ENCODE data around the gene DYNC1H1.

Gene DYNC1H1

DNA sequence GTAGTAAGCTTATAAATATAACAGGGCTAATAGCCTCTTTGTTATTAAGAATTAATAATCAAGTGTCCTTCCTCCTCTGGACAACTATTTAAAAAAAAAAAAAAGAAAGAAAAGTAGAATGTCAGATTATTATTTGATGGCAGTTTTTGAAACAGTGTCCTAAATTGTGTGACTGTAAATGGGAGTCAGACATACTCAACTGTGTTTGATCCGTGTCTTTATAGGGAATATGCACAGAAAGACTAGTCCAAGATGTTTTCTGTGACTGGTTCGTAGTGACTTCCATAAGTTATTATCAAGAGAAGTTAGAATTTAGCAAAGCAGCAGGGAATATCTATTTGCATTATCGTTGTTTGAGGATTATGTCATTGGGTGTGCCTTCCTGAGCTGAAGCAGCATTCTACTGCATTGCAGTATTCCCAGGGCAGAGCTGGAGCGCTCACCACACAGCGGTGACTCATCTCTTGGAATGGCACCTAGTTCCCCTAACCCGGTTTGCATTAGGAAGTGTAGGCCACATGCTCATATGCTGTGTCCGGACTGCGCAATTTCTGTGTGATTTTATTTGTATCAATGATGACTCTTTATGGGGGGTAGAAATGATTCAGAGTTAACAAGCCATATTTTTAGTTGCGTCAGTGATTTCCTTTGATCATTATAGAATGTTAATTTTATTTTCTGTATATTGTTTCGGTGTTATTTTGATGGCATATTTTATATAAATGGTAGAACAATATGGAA is 7.9 kb downstream of the DYNC1H1 start:
- Histone ChIP-seq H3K36me3 (ENCODE audit: control insufficient read depth, insufficient read depth, low read length) (peaks cover 3% of the 10 kb centered on the region), H2BK120ac (ENCODE audit: low read depth, low read length) (no peak overlapping the region), H3K79me1 (ENCODE audit: low read length) (peaks cover 23% of the 10 kb centered on the region), H4K8ac (ENCODE audit: low read depth, low read length) (no peak overlapping the region), H3K4me2 (ENCODE audit: low read length) (no peak overlapping the region), H3K27me3 (ENCODE audit: insufficient read depth, low read length, poor library complexity) (no peaks in the 10 kb centered on the region), H3K4me3 (ENCODE audit: low read length) (no peak overlapping the region), H2BK5ac (ENCODE audit: low read length) (no peak overlapping the region), H3K4me1 (ENCODE audit: control insufficient read depth, low read depth, low read length) (no peaks in the 10 kb centered on the region), H2BK15ac (replicated peaks; ENCODE audit: low read depth) (no peak overlapping the region), H3K9ac (ENCODE audit: low read length) (no peak overlapping the region), H2AK5ac (ENCODE audit: low read length) (no peak overlapping the region), H3K23ac (ENCODE audit: low read length) (no peak overlapping the region), H4K5ac (ENCODE audit: low read length) (no peak overlapping the region), H3K27ac (ENCODE audit: low read depth, low read length) (no peak overlapping the region), H3K56ac (ENCODE audit: low read length) (no peak overlapping the region), H3K79me2 (ENCODE audit: control insufficient read depth, insufficient read depth, low read length) (peaks cover 62% of the 10 kb centered on the region), H3K4ac (ENCODE audit: low read depth, low read length) (no peak overlapping the region), H3K18ac (ENCODE audit: low read length) (no peak overlapping the region)
- WGBS (ENCODE audit: extremely low coverage, insufficient coverage, low lambda C conversion rate) = no CpG with 5 or more reads among the region's 10 CpGs
- peak; percentile 92 for DNase-seq

GRCh38 chr14:101973356-101973755 is 9.0 kb downstream of the DYNC1H1 start:
- no peak overlapping the region for H4K5ac ChIP-seq (ENCODE audit: low read length)
- no peak overlapping the region for H3K56ac ChIP-seq (ENCODE audit: low read length)
- H3K4ac ChIP-seq (ENCODE audit: low read depth, low read length) = no peak overlapping the region
- no peak for DNase-seq
- H3K79me2 ChIP-seq (ENCODE audit: control insufficient read depth, insufficient read depth, low read length) = peaks cover 52% of the 10 kb centered on the region
- H2AK5ac ChIP-seq (ENCODE audit: low read length) = no peak overlapping the region
- no peak overlapping the region for H3K23ac ChIP-seq (ENCODE audit: low read length)
- no peaks in the 10 kb centered on the region for H3K4me1 ChIP-seq (ENCODE audit: control insufficient read depth, low read depth, low read length)
- no peak overlapping the region for H3K4me3 ChIP-seq (ENCODE audit: low read length)
- H3K18ac ChIP-seq (ENCODE audit: low read length) = no peak overlapping the region
- no peak overlapping the region for H4K8ac ChIP-seq (ENCODE audit: low read depth, low read length)
- no CpG with 5 or more reads among the region's 7 CpGs for WGBS (ENCODE audit: extremely low coverage, insufficient coverage, low lambda C conversion rate)
- H2BK120ac ChIP-seq (ENCODE audit: low read depth, low read length) = no peak overlapping the region
- H3K27me3 ChIP-seq (ENCODE audit: insufficient read depth, low read length, poor library complexity) = no peaks in the 10 kb centered on the region
- H3K9ac ChIP-seq (ENCODE audit: low read length) = no peak overlapping the region
- no peak overlapping the region for H2BK5ac ChIP-seq (ENCODE audit: low read length)
- H2BK15ac ChIP-seq (replicated peaks; ENCODE audit: low read depth) = no peak overlapping the region
- no peak overlapping the region for H3K27ac ChIP-seq (ENCODE audit: low read depth, low read length)
- peaks cover 3% of the 10 kb centered on the region for H3K36me3 ChIP-seq (ENCODE audit: control insufficient read depth, insufficient read depth, low read length)
- no peak overlapping the region for H3K4me2 ChIP-seq (ENCODE audit: low read length)
- peaks cover 19% of the 10 kb centered on the region for H3K79me1 ChIP-seq (ENCODE audit: low read length)

DNA sequence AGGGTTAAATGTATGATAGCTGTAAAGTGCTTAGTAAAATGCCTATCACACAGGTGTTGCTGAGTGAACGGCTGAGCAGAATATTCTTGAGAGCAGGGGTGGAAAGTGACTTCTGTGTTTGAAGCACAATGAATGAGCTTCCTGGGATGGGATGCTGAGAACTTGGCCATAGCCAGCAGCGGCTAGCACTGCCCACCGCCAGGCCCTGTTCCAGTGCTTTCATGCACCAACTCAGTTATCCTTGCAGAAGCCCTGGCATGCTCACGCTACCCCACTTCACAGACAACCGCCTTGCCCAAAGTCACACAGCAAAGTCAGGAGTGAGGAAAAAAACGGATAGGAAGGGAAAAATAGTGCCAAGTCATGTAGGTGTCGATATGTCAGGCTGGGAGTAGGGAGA is 10.9 kb downstream of the DYNC1H1 start:
- Histone ChIP-seq H2BK5ac (ENCODE audit: low read length) (no peak overlapping the region), H4K8ac (ENCODE audit: low read depth, low read length) (no peak overlapping the region), H2BK120ac (ENCODE audit: low read depth, low read length) (no peak overlapping the region), H3K9ac (ENCODE audit: low read length) (no peak overlapping the region), H3K36me3 (ENCODE audit: control insufficient read depth, insufficient read depth, low read length) (peaks cover under 1% of the 10 kb centered on the region), H3K4me1 (ENCODE audit: control insufficient read depth, low read depth, low read length) (no peaks in the 10 kb centered on the region), H2BK15ac (replicated peaks; ENCODE audit: low read depth) (no peak overlapping the region), H3K27me3 (ENCODE audit: insufficient read depth, low read length, poor library complexity) (no peaks in the 10 kb centered on the region), H3K4me3 (ENCODE audit: low read length) (no peak overlapping the region), H2AK5ac (ENCODE audit: low read length) (no peak overlapping the region), H4K5ac (ENCODE audit: low read length) (no peak overlapping the region), H3K27ac (ENCODE audit: low read depth, low read length) (no peak overlapping the region), H3K79me1 (ENCODE audit: low read length) (peaks cover 11% of the 10 kb centered on the region), H3K4me2 (ENCODE audit: low read length) (no peak overlapping the region), H3K4ac (ENCODE audit: low read depth, low read length) (no peak overlapping the region), H3K18ac (ENCODE audit: low read length) (no peak overlapping the region), H3K23ac (ENCODE audit: low read length) (no peak overlapping the region), H3K56ac (ENCODE audit: low read length) (no peak overlapping the region), H3K79me2 (ENCODE audit: control insufficient read depth, insufficient read depth, low read length) (peaks cover 37% of the 10 kb centered on the region)
- no peak for DNase-seq
- 100% methylated on average over 1 of the region's 7 CpGs for WGBS (ENCODE audit: extremely low coverage, insufficient coverage, low lambda C conversion rate)

- H2BK120ac ChIP-seq (ENCODE audit: low read depth, low read length) = no peak overlapping the region
- H3K27me3 ChIP-seq (ENCODE audit: insufficient read depth, low read length, poor library complexity) = no peaks in the 10 kb centered on the region
- no peak overlapping the region for H3K4me3 ChIP-seq (ENCODE audit: low read length)
- no peak overlapping the region for H2BK5ac ChIP-seq (ENCODE audit: low read length)
- no peaks in the 10 kb centered on the region for H3K4me1 ChIP-seq (ENCODE audit: control insufficient read depth, low read depth, low read length)
- no peak overlapping the region for H3K4ac ChIP-seq (ENCODE audit: low read depth, low read length)
- H3K4me2 ChIP-seq (ENCODE audit: low read length) = no peak overlapping the region
- peaks cover 21% of the 10 kb centered on the region for H3K79me2 ChIP-seq (ENCODE audit: control insufficient read depth, insufficient read depth, low read length)
- peaks cover 8% of the 10 kb centered on the region for H3K36me3 ChIP-seq (ENCODE audit: control insufficient read depth, insufficient read depth, low read length)
- H2BK15ac ChIP-seq (replicated peaks; ENCODE audit: low read depth) = no peak overlapping the region
- no peak overlapping the region for H4K8ac ChIP-seq (ENCODE audit: low read depth, low read length)
- H3K56ac ChIP-seq (ENCODE audit: low read length) = no peak overlapping the region
- no peak for DNase-seq
- H3K79me1 ChIP-seq (ENCODE audit: low read length) = peaks cover 7% of the 10 kb centered on the region
- H3K18ac ChIP-seq (ENCODE audit: low read length) = no peak overlapping the region
- H4K5ac ChIP-seq (ENCODE audit: low read length) = no peak overlapping the region
- no peak overlapping the region for H3K23ac ChIP-seq (ENCODE audit: low read length)
- H3K27ac ChIP-seq (ENCODE audit: low read depth, low read length) = no peak overlapping the region
- no peak overlapping the region for H3K9ac ChIP-seq (ENCODE audit: low read length)
- H2AK5ac ChIP-seq (ENCODE audit: low read length) = no peak overlapping the region
- no CpG with 5 or more reads among the region's 6 CpGs for WGBS (ENCODE audit: extremely low coverage, insufficient coverage, low lambda C conversion rate)
These were observed 13.1 kb downstream of the DYNC1H1 start for GRCh38 chr14:101977311-101978071.

DNA sequence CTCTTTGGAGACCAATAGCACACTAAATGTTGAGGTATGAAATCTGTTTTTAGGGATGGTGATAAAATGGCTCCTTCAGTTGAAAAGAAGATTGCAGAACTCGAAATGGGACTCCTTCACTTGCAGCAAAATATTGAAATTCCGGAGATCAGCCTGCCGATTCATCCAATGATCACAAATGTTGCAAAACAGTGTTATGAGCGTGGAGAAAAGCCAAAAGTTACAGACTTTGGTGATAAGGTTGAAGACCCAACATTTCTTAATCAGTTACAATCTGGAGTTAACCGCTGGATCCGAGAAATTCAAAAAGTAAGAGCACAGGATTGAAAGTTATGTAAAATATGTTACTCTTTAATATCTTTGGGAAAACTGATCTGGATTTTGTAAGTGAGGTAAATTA is 15.3 kb downstream of the DYNC1H1 start:
- Histone ChIP-seq H3K4ac (ENCODE audit: low read depth, low read length) (no peak overlapping the region), H3K4me2 (ENCODE audit: low read length) (no peak overlapping the region), H3K18ac (ENCODE audit: low read length) (no peak overlapping the region), H2AK5ac (ENCODE audit: low read length) (no peak overlapping the region), H2BK15ac (replicated peaks; ENCODE audit: low read depth) (no peak overlapping the region), H3K79me2 (ENCODE audit: control insufficient read depth, insufficient read depth, low read length) (peaks cover 7% of the 10 kb centered on the region), H2BK5ac (ENCODE audit: low read length) (no peak overlapping the region), H3K79me1 (ENCODE audit: low read length) (peaks cover 6% of the 10 kb centered on the region), H3K23ac (ENCODE audit: low read length) (no peak overlapping the region), H3K9ac (ENCODE audit: low read length) (no peak overlapping the region), H3K27ac (ENCODE audit: low read depth, low read length) (no peak overlapping the region), H4K8ac (ENCODE audit: low read depth, low read length) (no peak overlapping the region), H3K4me3 (ENCODE audit: low read length) (no peak overlapping the region), H2BK120ac (ENCODE audit: low read depth, low read length) (no peak overlapping the region), H3K36me3 (ENCODE audit: control insufficient read depth, insufficient read depth, low read length) (peaks cover 12% of the 10 kb centered on the region), H3K56ac (ENCODE audit: low read length) (no peak overlapping the region), H3K27me3 (ENCODE audit: insufficient read depth, low read length, poor library complexity) (no peaks in the 10 kb centered on the region), H4K5ac (ENCODE audit: low read length) (no peak overlapping the region), H3K4me1 (ENCODE audit: control insufficient read depth, low read depth, low read length) (no peaks in the 10 kb centered on the region)
- no CpG with 5 or more reads among the region's 6 CpGs for WGBS (ENCODE audit: extremely low coverage, insufficient coverage, low lambda C conversion rate)
- DNase-seq = no peak
